CD14-positive monocyte (primary cell): ENCODE data around the gene TDP1. TPM values are rescaled to one million over a fixed set of nuclear protein-coding genes. Genes with fewer than 3 reads are reported as not detected.

ENCODE experiments used
- DNase-seq, 3 donors: peaks; one replicate each; pipeline ENCODE4 v3.0.0-alpha.2; 2011 to 2022
- H2AFZ ChIP-seq: 2 replicates; pipeline ENCODE4 v1.6.0; 2012; ENCODE audit warnings: mild to moderate bottlenecking, low read depth, low read length, inconsistent platforms; ENCODE audit not compliant: insufficient read depth, poor library complexity, severe bottlenecking
- H3K27ac ChIP-seq, 2 donors: 1 replicate in 1 of 2; 2 replicates in 1 of 2; pipeline ENCODE4 v1.5.1; 2012 to 2013; ENCODE audit warnings: low read length in 2 of 2, control low read depth in 1 of 2, inconsistent platforms in 1 of 2, low read depth in 1 of 2, mild to moderate bottlenecking in 1 of 2
- H3K27me3 ChIP-seq, 2 donors: one replicate each; pipeline versions ENCODE4 v1.6.0 to v1.6.1; 2011 to 2013; ENCODE audit warnings: low read length in 2 of 2; ENCODE audit not compliant: control insufficient read depth in 2 of 2, insufficient read depth in 2 of 2
- H3K36me3 ChIP-seq, 2 donors: replicated peaks in 1 of 2; 1 replicate in 1 of 2; 2 replicates in 1 of 2; pipeline versions ENCODE4 v1.5.1 to v1.6.1; 2012 to 2013; ENCODE audit warnings: low read length in 2 of 2, control low read depth in 1 of 2, inconsistent platforms in 1 of 2, mild to moderate bottlenecking in 1 of 2; ENCODE audit not compliant: insufficient read depth in 2 of 2, control insufficient read depth in 1 of 2
- H3K4me1 ChIP-seq, 2 donors: 1 replicate in 1 of 2; 2 replicates in 1 of 2; pipeline versions ENCODE4 v1.5.1 to v1.6.1; 2012 to 2013; ENCODE audit warnings: low read length in 2 of 2, control low read depth in 1 of 2, inconsistent platforms in 1 of 2, mild to moderate bottlenecking in 1 of 2, moderate library complexity in 1 of 2; ENCODE audit not compliant: insufficient read depth in 2 of 2, control insufficient read depth in 1 of 2
- H3K4me2 ChIP-seq: replicated peaks from 2 replicates; pipeline ENCODE3; 2012; ENCODE audit warnings: low read length, moderate library complexity, mild to moderate bottlenecking; ENCODE audit not compliant: poor library complexity, severe bottlenecking; ENCODE audit errors: extremely low read depth
- H3K4me3 ChIP-seq, 3 experiments: fragments of 200-600 bp in 1 of 3; sonication (generic) in 1 of 3; replicated peaks in 1 of 3; 1 replicate in 2 of 3; 2 replicates in 1 of 3; pipeline ENCODE4 v1.5.1; 2011 to 2013; ENCODE audit warnings: low read length in 3 of 3, mild to moderate bottlenecking in 3 of 3, control low read depth in 2 of 3, low read depth in 2 of 3, inconsistent platforms in 1 of 3, moderate library complexity in 1 of 3
- H3K79me2 ChIP-seq: 2 replicates; pipeline ENCODE4 v1.6.0; 2012; ENCODE audit warnings: mild to moderate bottlenecking, control low read depth, inconsistent platforms, low read length, moderate library complexity; ENCODE audit not compliant: insufficient read depth
- H3K9ac ChIP-seq: 2 replicates; pipeline ENCODE4 v1.6.0; 2017; ENCODE audit warnings: low read length, mild to moderate bottlenecking; ENCODE audit not compliant: insufficient read depth, poor library complexity, severe bottlenecking
- H3K9me3 ChIP-seq, 2 donors: replicated peaks in 1 of 2; 1 replicate in 1 of 2; 2 replicates in 1 of 2; pipeline versions ENCODE4 v1.5.1 to v1.6.1; 2012 to 2013; ENCODE audit warnings: low read length in 2 of 2, control low read depth in 1 of 2; ENCODE audit not compliant: control insufficient read depth in 1 of 2, insufficient read depth in 1 of 2
- H4K20me1 ChIP-seq: 2 replicates; pipeline ENCODE4 v1.6.0; 2012; ENCODE audit warnings: mild to moderate bottlenecking, low read length, control low read depth, moderate library complexity; ENCODE audit not compliant: insufficient read depth
- H3K27ac Mint-ChIP-seq, 7 donors: one replicate each; pipeline ENCODE4 v1.8.0; 2020; ENCODE audit warnings: mild to moderate bottlenecking in 7 of 7, mixed read lengths in 7 of 7, moderate library complexity in 6 of 7, inconsistent platforms in 2 of 7
- H3K27me3 Mint-ChIP-seq, 3 donors: one replicate each; pipeline ENCODE4 v1.8.0; 2021 to 2022; ENCODE audit warnings: low read depth in 3 of 3, mild to moderate bottlenecking in 3 of 3, mixed read lengths in 3 of 3, moderate library complexity in 3 of 3, inconsistent platforms in 1 of 3
- H3K36me3 Mint-ChIP-seq, 2 donors: one replicate each; pipeline ENCODE4 v1.8.0; 2020; ENCODE audit warnings: mixed read lengths in 2 of 2, inconsistent platforms in 1 of 2, mild to moderate bottlenecking in 1 of 2
- H3K4me1 Mint-ChIP-seq: one replicate; pipeline ENCODE4 v1.8.0; 2020; ENCODE audit warnings: mild to moderate bottlenecking, mixed read lengths
- H3K4me3 Mint-ChIP-seq, 2 donors: one replicate each; pipeline ENCODE4 v1.8.0; 2020; ENCODE audit warnings: mild to moderate bottlenecking in 2 of 2, mixed read lengths in 2 of 2, moderate library complexity in 1 of 2
- H3K9me3 Mint-ChIP-seq, 7 donors: one replicate each; pipeline ENCODE4 v1.8.0; 2020 to 2022; ENCODE audit warnings: mixed read lengths in 7 of 7, mild to moderate bottlenecking in 6 of 7, moderate library complexity in 6 of 7, inconsistent platforms in 2 of 7
- CTCF ChIP-seq: fragments of 200-600 bp; IDR thresholded peaks from one replicate; pipeline ENCODE4 v1.8.0; 2022; ENCODE audit warnings: antibody characterized with exemption, mild to moderate bottlenecking
- WGBS: methylation state at CpG from one replicate; pipeline ENCODE4 v1.1.5; 2013; ENCODE audit warnings: missing lambda C conversion rate; ENCODE audit not compliant: insufficient coverage; 5-methylcytosine and 5-hydroxymethylcytosine counted together
- intact Hi-C, 2 donors: fragments of 100-400 bp; cut with micrococcal nuclease; formaldehyde crosslinking; loops; one replicate each; pipeline versions ENCODE4 v1.15.0 to v1.15.1; 2023
- polyA plus RNA-seq, 3 donors: library from polyadenylated mRNA; depleted of rRNA in 1 of 3; unstranded in 2 of 3; stranded (reverse) in 1 of 3; fragments of 300-500 nt in 2 of 3; fragments of >200 nt in 1 of 3; fragmentation: Illumina TruSeq in 2 of 3; gene quantifications; 1 replicate in 2 of 3; 2 replicates in 1 of 3; pipeline ENCODE4 v1.2.3, GENCODE V29; 2012 to 2021

TDP1 gene
- polyA plus RNA-seq, 3 donors = 9.2 to 13.4 (median 10.6) TPM

- H3K4me3 ChIP-seq = no peak overlapping the region
- no peak overlapping the region for H2AFZ ChIP-seq
- H3K9ac ChIP-seq = peak overlapping the region; percentile 47
- 5% methylated on average over 5 of the region's 9 CpGs for WGBS
- H3K9me3 ChIP-seq = no peaks in the 10 kb centered on the region
- Mint-ChIP-seq H3K4me3 (peak overlapping the region in 1 of 2 donors; percentile 75), H3K4me1 (peaks cover 12% of the 10 kb centered on the region), H3K27ac (peak overlapping the region; percentile 95 to 99 (median 98)), H3K36me3 (peaks cover 2% of the 10 kb centered on the region in 2 donors), H3K27me3 (peaks cover 0 to 5% (median 2%) of the 10 kb centered on the region in 3 donors), H3K9me3 (peaks cover 0 to 2% (median 0%) of the 10 kb centered on the region in 7 donors)
- no peaks in the 10 kb centered on the region for H4K20me1 ChIP-seq
- H3K4me1 ChIP-seq = peaks cover 5 to 15% of the 10 kb centered on the region in 2 donors
- peak; percentile 86 to 95 (median 94) for DNase-seq
- H3K79me2 ChIP-seq = no peaks in the 10 kb centered on the region
- no peaks in the 10 kb centered on the region for H3K27me3 ChIP-seq
- peak overlapping the region; percentile 73 to 82 for H3K27ac ChIP-seq
- intact Hi-C loops = loop anchor here (10.0 kb wide), 4 partner anchors 298 to 888 kb away; partner anchors contain the start of gene FOXN3 (in 1 of the 2)
- H3K36me3 ChIP-seq = no peaks in the 10 kb centered on the region
- no peak for TF ChIP-seq CTCF
- no peak overlapping the region for H3K4me2 ChIP-seq
Observed at GRCh38 chr14:89912667-89913211, 43.0 kb upstream of the TDP1 start.

GRCh38 chr14:89915114-89915878 is 40.4 kb upstream of the TDP1 start:
- WGBS = no CpG with 5 or more reads among the region's 6 CpGs
- no peak overlapping the region for H3K9ac ChIP-seq

More at GRCh38 chr14:89915114-89915878, 40.4 kb upstream of the TDP1 start:
- Histone ChIP-seq H3K9me3 (no peaks in the 10 kb centered on the region), H3K36me3 (no peaks in the 10 kb centered on the region), H2AFZ (no peak overlapping the region), H3K4me1 (peaks cover 5 to 15% of the 10 kb centered on the region in 2 donors), H3K4me2 (no peak overlapping the region), H3K79me2 (no peaks in the 10 kb centered on the region), H4K20me1 (no peaks in the 10 kb centered on the region), H3K4me3 (no peak overlapping the region), H3K27me3 (no peaks in the 10 kb centered on the region), H3K27ac (no peak overlapping the region)
- Mint-ChIP-seq H3K27ac (peak overlapping the region in 1 of 7 donors; percentile 44), H3K9me3 (peaks cover 0 to 2% (median 0%) of the 10 kb centered on the region in 7 donors), H3K4me3 (no peak overlapping the region), H3K4me1 (peaks cover 12% of the 10 kb centered on the region), H3K36me3 (peaks cover 2% of the 10 kb centered on the region in 2 donors), H3K27me3 (peaks cover 2 to 5% (median 2%) of the 10 kb centered on the region in 3 donors)
- intact Hi-C loops = loop anchor here (5.0 to 10.0 kb wide), 5 partner anchors 300 to 890 kb away; partner anchors contain the start of gene FOXN3 (in 1 of the 2)
- peak; percentile 47 to 76 (median 57) for DNase-seq
- TF ChIP-seq CTCF = peak; percentile 94
